Right kidney (tissue), 9 donors: ENCODE results near the gene TRPC6.

Experiments used
- DNase-seq: peaks from one replicate; pipeline ENCODE4 v3.0.0-alpha.2; 2016
- long read RNA-seq, 8 donors: transcript quantifications; one replicate each; lab custom pipeline, GENCODE V29; 2026

Gene TRPC6
- long read RNA-seq, donor 1, result 0 reads
- long read RNA-seq, donor 2, full-length matches to known transcripts, result 2 of 2 reads
- long read RNA-seq, donor 2, partial matches to known transcripts, result 0 of 2 reads
- long read RNA-seq, donor 2, other reads (novel, unspliced or antisense), result 0 of 2 reads
- long read RNA-seq, donor 3, partial matches to known transcripts, result 0 of 1 reads
- long read RNA-seq, donor 3, other reads (novel, unspliced or antisense), result 0 of 1 reads
- long read RNA-seq, donor 4, result 0 reads
- long read RNA-seq, donor 5, result 0 reads
- long read RNA-seq, donor 6, result 0 reads
- long read RNA-seq, donor 7, result 0 reads
- long read RNA-seq, donor 8, full-length matches to known transcripts, result 1 of 1 reads
- long read RNA-seq, donor 8, partial matches to known transcripts, result 0 of 1 reads
- long read RNA-seq, donor 8, other reads (novel, unspliced or antisense), result 0 of 1 reads

GRCh38 chr11:101583251-101584128 lies at the start of gene TRPC6:
TRPC6 (minus strand) TSS chr11:101584007; CDS start chr11:101583503, 504 bp downstream.
- DNase-seq, result peak; percentile 84

GRCh38 chr11:101620026-101620425 lies 36.2 kb upstream of the TRPC6 start:
- no peak for DNase-seq

GRCh38 chr11:101618709-101619108 lies 34.9 kb upstream of the TRPC6 start:
- DNase-seq, result no peak

- peak; percentile 6 for DNase-seq
These were observed 34.0 kb upstream of the TRPC6 start for GRCh38 chr11:101617735-101618332.

- no peak for DNase-seq
These were observed 28.7 kb upstream of the TRPC6 start for GRCh38 chr11:101612481-101612880.

- DNase-seq, result no peak
These were observed 17.1 kb upstream of the TRPC6 start for GRCh38 chr11:101600924-101601323.

- DNase-seq, result no peak
These were observed 3.2 kb upstream of the TRPC6 start for GRCh38 chr11:101586965-101587364.

GRCh38 chr11:101584655-101585054 lies 848 bp upstream of the TRPC6 start:
- peak; percentile 18 for DNase-seq

- no peak for DNase-seq
These were observed 315 bp upstream of the TRPC6 start for GRCh38 chr11:101584129-101584515.

- DNase-seq, result no peak
These were observed 887 bp downstream of the TRPC6 start for GRCh38 chr11:101582989-101583250.

- DNase-seq, result peak; percentile 66
These were observed 1.4 kb downstream of the TRPC6 start for GRCh38 chr11:101582236-101582988.

- DNase-seq, result no peak
These were observed 6.3 kb downstream of the TRPC6 start for GRCh38 chr11:101577461-101577860.

- no peak for DNase-seq
These were observed 7.4 kb downstream of the TRPC6 start for GRCh38 chr11:101576456-101576855.

- DNase-seq, result no peak
These were observed 8.9 kb downstream of the TRPC6 start for GRCh38 chr11:101574886-101575285.

- no peak for DNase-seq
These were observed 16.7 kb downstream of the TRPC6 start for GRCh38 chr11:101567071-101567470.

GRCh38 chr11:101566626-101567025 lies 17.2 kb downstream of the TRPC6 start:
- no peak for DNase-seq

GRCh38 chr11:101563166-101563565 lies 20.6 kb downstream of the TRPC6 start:
- DNase-seq, result no peak

- DNase-seq, result no peak
These were observed 28.4 kb downstream of the TRPC6 start for GRCh38 chr11:101555366-101555765.

GRCh38 chr11:101553891-101554292 lies 29.9 kb downstream of the TRPC6 start:
- DNase-seq, result no peak

- no peak for DNase-seq
These were observed 30.9 kb downstream of the TRPC6 start for GRCh38 chr11:101552888-101553287.

- no peak for DNase-seq
These were observed 55.3 kb downstream of the TRPC6 start for GRCh38 chr11:101528541-101528940.

- DNase-seq, result no peak
These were observed 60.1 kb downstream of the TRPC6 start for GRCh38 chr11:101523634-101524260.
